WTC11 (cell line): ENCODE data around the gene TGDS. TPM values are rescaled to one million over a fixed set of nuclear protein-coding genes. Genes with fewer than 3 reads are reported as not detected.

Source experiments
- ATAC-seq: fragments of 200-7000 bp; cut with Tn5 transposase; 2 replicates; pipeline ENCODE4 v1.10.0; 2021; ENCODE audit warnings: mild to moderate bottlenecking, moderate library complexity
- CTCF ChIA-PET: fragments of 300-600 bp; sonication (Branson Sonifier 250); formaldehyde crosslinking; loops from one replicate; lab custom pipeline; 2021; ENCODE audit warnings: antibody characterized with exemption; lab: Charles Lee
- POLR2A ChIA-PET: fragments of 350-600 bp; sonication (Branson Sonifier 250); formaldehyde crosslinking; loops from one replicate; lab custom pipeline; 2021; ENCODE audit warnings: antibody characterized with exemption; lab: Charles Lee
- DNase-seq: peaks from one replicate; pipeline ENCODE4 v3.0.0; 2021; ENCODE audit warnings: low spot score
- H3K27ac Mint-ChIP-seq: 2 replicates; pipeline ENCODE4 v1.8.0; 2021; ENCODE audit warnings: mixed read lengths
- H3K27me3 Mint-ChIP-seq: 2 replicates; pipeline ENCODE4 v1.8.0; 2021; ENCODE audit warnings: low read depth, mild to moderate bottlenecking, moderate library complexity, mixed read lengths
- H3K36me3 Mint-ChIP-seq: 2 replicates; pipeline ENCODE4 v1.8.0; 2021; ENCODE audit warnings: mixed read lengths
- H3K4me1 Mint-ChIP-seq: 2 replicates; pipeline ENCODE4 v1.8.0; 2022; ENCODE audit warnings: mixed read lengths
- H3K4me3 Mint-ChIP-seq: 2 replicates; pipeline ENCODE4 v1.8.0; 2021; ENCODE audit warnings: mild to moderate bottlenecking, moderate library complexity, mixed read lengths
- H3K9me3 Mint-ChIP-seq: 2 replicates; pipeline ENCODE4 v1.8.0; 2021; ENCODE audit warnings: mixed read lengths
- ESRRA ChIP-seq: sonication (generic); formaldehyde crosslinking; IDR thresholded peaks from 2 replicates; pipeline ENCODE4 v1.8.1; 2022; ENCODE audit warnings: mild to moderate bottlenecking, missing genetic modification reagents, borderline replicate concordance
- FOXP1 ChIP-seq: sonication (generic); formaldehyde crosslinking; IDR thresholded peaks from 2 replicates; pipeline ENCODE4 v1.8.0; 2022; ENCODE audit warnings: missing genetic modification reagents, mild to moderate bottlenecking, moderate library complexity, borderline replicate concordance
- KAT7 ChIP-seq: sonication (generic); formaldehyde crosslinking; IDR thresholded peaks from 2 replicates; pipeline ENCODE4 v1.8.1; 2023; ENCODE audit warnings: missing genetic modification reagents, mild to moderate bottlenecking, borderline replicate concordance
- MXD4 ChIP-seq: fragments of 250-450 bp; sonication (Bioruptor Pico); IDR thresholded peaks from 2 replicates; pipeline ENCODE4 v1.8.0; 2021; ENCODE audit warnings: mild to moderate bottlenecking, moderate library complexity, borderline replicate concordance
- NFE2L1 ChIP-seq: sonication (generic); formaldehyde crosslinking; IDR thresholded peaks from 2 replicates; pipeline ENCODE4 v1.8.1; 2023; ENCODE audit warnings: missing genetic modification reagents
- NR1H2 ChIP-seq: sonication (generic); formaldehyde crosslinking; IDR thresholded peaks from 2 replicates; pipeline ENCODE4 v1.9.0; 2021; ENCODE audit warnings: mild to moderate bottlenecking, moderate library complexity, missing genetic modification reagents
- SMAD3 ChIP-seq: sonication (generic); formaldehyde crosslinking; IDR thresholded peaks from 2 replicates; pipeline ENCODE4 v1.8.0; 2022; ENCODE audit warnings: missing genetic modification reagents, mild to moderate bottlenecking, borderline replicate concordance
- SOX15 ChIP-seq: fragments of 250-450 bp; sonication (Bioruptor Pico); IDR thresholded peaks from 2 replicates; pipeline ENCODE4 v1.9.0; 2021; ENCODE audit warnings: mild to moderate bottlenecking
- SP1 ChIP-seq: sonication (generic); formaldehyde crosslinking; conservative IDR thresholded peaks from 2 replicates; pipeline ENCODE4 v1.8.1; 2022; ENCODE audit warnings: missing genetic modification reagents
- TEAD1 ChIP-seq: sonication (generic); formaldehyde crosslinking; IDR thresholded peaks from 2 replicates; pipeline ENCODE4 v1.8.0; 2022; ENCODE audit warnings: mild to moderate bottlenecking, missing genetic modification reagents
- ZNF138 ChIP-seq: sonication (generic); formaldehyde crosslinking; conservative IDR thresholded peaks from 2 replicates; pipeline ENCODE4 v1.8.1; 2022; ENCODE audit warnings: mild to moderate bottlenecking, moderate library complexity, missing genetic modification reagents
- ZNF396 ChIP-seq: fragments of 250-450 bp; sonication (Bioruptor Pico); IDR thresholded peaks from 2 replicates; pipeline ENCODE4 v1.8.0; 2021; ENCODE audit warnings: mild to moderate bottlenecking, moderate library complexity, borderline replicate concordance
- ZNF423 ChIP-seq: fragments of 250-450 bp; sonication (Bioruptor Pico); IDR thresholded peaks from 2 replicates; pipeline ENCODE4 v2.1.2; 2022; ENCODE audit warnings: mild to moderate bottlenecking, moderate library complexity
- total RNA-seq: library from RNA; stranded (reverse); gene quantifications from 3 replicates; pipeline ENCODE4 v1.2.3, GENCODE V29; 2021
- TF ChIP-seq, protein P1 (sequence below): sonication (generic); formaldehyde crosslinking; IDR thresholded peaks from 2 replicates; pipeline ENCODE4 v1.8.1; 2022; ENCODE audit warnings: low read depth, mild to moderate bottlenecking, moderate library complexity, missing genetic modification reagents, borderline replicate concordance
- TF ChIP-seq, protein P2 (sequence below): sonication (generic); formaldehyde crosslinking; IDR thresholded peaks from 2 replicates; pipeline ENCODE4 v1.8.1; 2023; ENCODE audit warnings: mild to moderate bottlenecking, moderate library complexity, missing genetic modification reagents
- TF ChIP-seq, protein P3 (sequence below): fragments of 200-600 bp; IDR thresholded peaks from 2 replicates; pipeline ENCODE4 v1.8.0; 2022; ENCODE audit warnings: antibody characterized with exemption
- TF ChIP-seq, protein P4 (sequence below): sonication (generic); formaldehyde crosslinking; conservative IDR thresholded peaks from 2 replicates; pipeline ENCODE4 v1.8.1; 2023; ENCODE audit warnings: mild to moderate bottlenecking, low read depth, missing genetic modification reagents, moderate library complexity
- TF ChIP-seq, protein P5 (sequence below): sonication (generic); formaldehyde crosslinking; IDR thresholded peaks from 2 replicates; pipeline ENCODE4 v1.8.0; 2023; ENCODE audit warnings: mild to moderate bottlenecking, missing genetic modification reagents
- TF ChIP-seq, protein P6 (sequence below): sonication (generic); formaldehyde crosslinking; IDR thresholded peaks from 2 replicates; pipeline ENCODE4 v1.8.0; 2023; ENCODE audit warnings: missing genetic modification reagents, mild to moderate bottlenecking, borderline replicate concordance

The TGDS gene
- total RNA-seq, 1 experiment from 2014 or later: 12.5 TPM

DNA sequence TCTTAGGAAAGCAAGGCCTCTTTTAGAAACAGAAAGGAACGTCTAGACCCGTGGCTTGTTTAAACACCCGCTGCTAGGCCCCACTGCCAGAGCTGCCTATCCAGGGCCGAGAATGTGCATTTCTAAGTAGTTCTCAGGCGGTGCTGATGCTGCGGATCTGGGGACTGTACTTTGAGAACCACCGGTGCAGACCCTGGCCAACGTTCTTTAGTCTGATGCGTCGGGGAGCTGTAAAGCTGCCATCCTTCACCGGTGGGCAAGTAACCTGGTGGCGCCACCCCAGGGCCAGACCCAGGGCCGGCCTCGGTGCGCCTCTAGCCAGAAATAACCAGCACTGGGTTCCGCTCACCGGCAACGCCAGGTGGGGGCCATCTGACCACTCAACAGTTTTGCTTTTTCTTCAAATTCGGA, 47.1 kb downstream of the TGDS start (continued):
- TF ChIP-seq, protein P1, sequence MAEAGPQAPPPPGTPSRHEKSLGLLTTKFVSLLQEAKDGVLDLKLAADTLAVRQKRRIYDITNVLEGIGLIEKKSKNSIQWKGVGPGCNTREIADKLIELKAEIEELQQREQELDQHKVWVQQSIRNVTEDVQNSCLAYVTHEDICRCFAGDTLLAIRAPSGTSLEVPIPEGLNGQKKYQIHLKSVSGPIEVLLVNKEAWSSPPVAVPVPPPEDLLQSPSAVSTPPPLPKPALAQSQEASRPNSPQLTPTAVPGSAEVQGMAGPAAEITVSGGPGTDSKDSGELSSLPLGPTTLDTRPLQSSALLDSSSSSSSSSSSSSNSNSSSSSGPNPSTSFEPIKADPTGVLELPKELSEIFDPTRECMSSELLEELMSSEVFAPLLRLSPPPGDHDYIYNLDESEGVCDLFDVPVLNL (CRISPR knock-in tag): no peak
- TF ChIP-seq NFE2L1: no peak
- TF ChIP-seq ZNF138 (CRISPR knock-in tag): no peak
- TF ChIP-seq, protein P2, sequence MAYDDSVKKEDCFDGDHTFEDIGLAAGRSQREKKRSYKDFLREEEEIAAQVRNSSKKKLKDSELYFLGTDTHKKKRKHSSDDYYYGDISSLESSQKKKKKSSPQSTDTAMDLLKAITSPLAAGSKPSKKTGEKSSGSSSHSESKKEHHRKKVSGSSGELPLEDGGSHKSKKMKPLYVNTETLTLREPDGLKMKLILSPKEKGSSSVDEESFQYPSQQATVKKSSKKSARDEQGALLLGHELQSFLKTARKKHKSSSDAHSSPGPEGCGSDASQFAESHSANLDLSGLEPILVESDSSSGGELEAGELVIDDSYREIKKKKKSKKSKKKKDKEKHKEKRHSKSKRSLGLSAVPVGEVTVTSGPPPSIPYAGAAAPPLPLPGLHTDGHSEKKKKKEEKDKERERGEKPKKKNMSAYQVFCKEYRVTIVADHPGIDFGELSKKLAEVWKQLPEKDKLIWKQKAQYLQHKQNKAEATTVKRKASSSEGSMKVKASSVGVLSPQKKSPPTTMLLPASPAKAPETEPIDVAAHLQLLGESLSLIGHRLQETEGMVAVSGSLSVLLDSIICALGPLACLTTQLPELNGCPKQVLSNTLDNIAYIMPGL (CRISPR knock-in tag): peak; percentile 88; the same call in 1 of the 2 replicates
- TF ChIP-seq NR1H2 (CRISPR knock-in tag): no peak
- TF ChIP-seq, protein P3, sequence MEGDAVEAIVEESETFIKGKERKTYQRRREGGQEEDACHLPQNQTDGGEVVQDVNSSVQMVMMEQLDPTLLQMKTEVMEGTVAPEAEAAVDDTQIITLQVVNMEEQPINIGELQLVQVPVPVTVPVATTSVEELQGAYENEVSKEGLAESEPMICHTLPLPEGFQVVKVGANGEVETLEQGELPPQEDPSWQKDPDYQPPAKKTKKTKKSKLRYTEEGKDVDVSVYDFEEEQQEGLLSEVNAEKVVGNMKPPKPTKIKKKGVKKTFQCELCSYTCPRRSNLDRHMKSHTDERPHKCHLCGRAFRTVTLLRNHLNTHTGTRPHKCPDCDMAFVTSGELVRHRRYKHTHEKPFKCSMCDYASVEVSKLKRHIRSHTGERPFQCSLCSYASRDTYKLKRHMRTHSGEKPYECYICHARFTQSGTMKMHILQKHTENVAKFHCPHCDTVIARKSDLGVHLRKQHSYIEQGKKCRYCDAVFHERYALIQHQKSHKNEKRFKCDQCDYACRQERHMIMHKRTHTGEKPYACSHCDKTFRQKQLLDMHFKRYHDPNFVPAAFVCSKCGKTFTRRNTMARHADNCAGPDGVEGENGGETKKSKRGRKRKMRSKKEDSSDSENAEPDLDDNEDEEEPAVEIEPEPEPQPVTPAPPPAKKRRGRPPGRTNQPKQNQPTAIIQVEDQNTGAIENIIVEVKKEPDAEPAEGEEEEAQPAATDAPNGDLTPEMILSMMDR: no peak
- no peak for TF ChIP-seq KAT7 (CRISPR knock-in tag)
- TF ChIP-seq, protein P4, sequence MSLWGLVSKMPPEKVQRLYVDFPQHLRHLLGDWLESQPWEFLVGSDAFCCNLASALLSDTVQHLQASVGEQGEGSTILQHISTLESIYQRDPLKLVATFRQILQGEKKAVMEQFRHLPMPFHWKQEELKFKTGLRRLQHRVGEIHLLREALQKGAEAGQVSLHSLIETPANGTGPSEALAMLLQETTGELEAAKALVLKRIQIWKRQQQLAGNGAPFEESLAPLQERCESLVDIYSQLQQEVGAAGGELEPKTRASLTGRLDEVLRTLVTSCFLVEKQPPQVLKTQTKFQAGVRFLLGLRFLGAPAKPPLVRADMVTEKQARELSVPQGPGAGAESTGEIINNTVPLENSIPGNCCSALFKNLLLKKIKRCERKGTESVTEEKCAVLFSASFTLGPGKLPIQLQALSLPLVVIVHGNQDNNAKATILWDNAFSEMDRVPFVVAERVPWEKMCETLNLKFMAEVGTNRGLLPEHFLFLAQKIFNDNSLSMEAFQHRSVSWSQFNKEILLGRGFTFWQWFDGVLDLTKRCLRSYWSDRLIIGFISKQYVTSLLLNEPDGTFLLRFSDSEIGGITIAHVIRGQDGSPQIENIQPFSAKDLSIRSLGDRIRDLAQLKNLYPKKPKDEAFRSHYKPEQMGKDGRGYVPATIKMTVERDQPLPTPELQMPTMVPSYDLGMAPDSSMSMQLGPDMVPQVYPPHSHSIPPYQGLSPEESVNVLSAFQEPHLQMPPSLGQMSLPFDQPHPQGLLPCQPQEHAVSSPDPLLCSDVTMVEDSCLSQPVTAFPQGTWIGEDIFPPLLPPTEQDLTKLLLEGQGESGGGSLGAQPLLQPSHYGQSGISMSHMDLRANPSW (CRISPR knock-in tag): no peak
- no peak for TF ChIP-seq SOX15
- TF ChIP-seq ZNF396 (CRISPR knock-in tag): no peak
- TF ChIP-seq, protein P5, sequence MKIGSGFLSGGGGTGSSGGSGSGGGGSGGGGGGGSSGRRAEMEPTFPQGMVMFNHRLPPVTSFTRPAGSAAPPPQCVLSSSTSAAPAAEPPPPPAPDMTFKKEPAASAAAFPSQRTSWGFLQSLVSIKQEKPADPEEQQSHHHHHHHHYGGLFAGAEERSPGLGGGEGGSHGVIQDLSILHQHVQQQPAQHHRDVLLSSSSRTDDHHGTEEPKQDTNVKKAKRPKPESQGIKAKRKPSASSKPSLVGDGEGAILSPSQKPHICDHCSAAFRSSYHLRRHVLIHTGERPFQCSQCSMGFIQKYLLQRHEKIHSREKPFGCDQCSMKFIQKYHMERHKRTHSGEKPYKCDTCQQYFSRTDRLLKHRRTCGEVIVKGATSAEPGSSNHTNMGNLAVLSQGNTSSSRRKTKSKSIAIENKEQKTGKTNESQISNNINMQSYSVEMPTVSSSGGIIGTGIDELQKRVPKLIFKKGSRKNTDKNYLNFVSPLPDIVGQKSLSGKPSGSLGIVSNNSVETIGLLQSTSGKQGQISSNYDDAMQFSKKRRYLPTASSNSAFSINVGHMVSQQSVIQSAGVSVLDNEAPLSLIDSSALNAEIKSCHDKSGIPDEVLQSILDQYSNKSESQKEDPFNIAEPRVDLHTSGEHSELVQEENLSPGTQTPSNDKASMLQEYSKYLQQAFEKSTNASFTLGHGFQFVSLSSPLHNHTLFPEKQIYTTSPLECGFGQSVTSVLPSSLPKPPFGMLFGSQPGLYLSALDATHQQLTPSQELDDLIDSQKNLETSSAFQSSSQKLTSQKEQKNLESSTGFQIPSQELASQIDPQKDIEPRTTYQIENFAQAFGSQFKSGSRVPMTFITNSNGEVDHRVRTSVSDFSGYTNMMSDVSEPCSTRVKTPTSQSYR (CRISPR knock-in tag): no peak
- peak; percentile 20; the same call in 1 of the 2 replicates for TF ChIP-seq FOXP1
- 0 out of 2 replicates have a peak, but pooled peaks have one; percentile 25 for TF ChIP-seq TEAD1

DNA sequence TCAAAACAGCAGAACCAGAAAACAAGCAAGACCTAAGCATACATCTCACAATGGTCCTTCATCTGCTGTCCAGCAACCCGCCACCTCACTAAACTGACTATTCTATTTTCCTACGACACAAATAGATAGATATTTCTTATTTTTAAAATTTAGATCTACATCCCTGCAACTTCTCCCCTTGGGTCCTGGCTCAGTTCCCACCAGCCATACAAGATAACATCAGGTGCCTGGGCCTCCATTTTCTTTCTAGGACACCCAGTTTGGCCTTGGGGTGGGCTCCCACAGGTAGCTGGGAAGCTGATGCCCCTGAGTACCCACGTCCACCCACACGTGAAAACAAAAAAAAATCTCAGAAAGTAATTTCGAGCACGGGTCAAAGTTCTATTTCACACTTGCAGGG, 47.6 kb downstream of the TGDS start:
- Mint-ChIP-seq H3K27me3 (peaks cover 17% of the 10 kb centered on the region), H3K9me3 (peaks cover 16% of the 10 kb centered on the region), H3K4me3 (peak overlapping the region; percentile 83), H3K27ac (peak overlapping the region; percentile 91), H3K36me3 (peaks cover 14% of the 10 kb centered on the region), H3K4me1 (peaks cover 36% of the 10 kb centered on the region)
- no peak for ATAC-seq
- DNase-seq: no peak
- ChIA-PET POLR2A (interaction anchor here (2.2 to 2.3 kb wide), 2 partner anchors 48 to 54 kb away, joined by 11 read pairs; partner anchors contain the start of genes GPR180 and TGDS), CTCF (interaction anchor here (0.9 to 2.3 kb wide), 5 partner anchors 47 to 132 kb away, joined by 3 to 16 read pairs (median 5); partner anchors contain the start of gene TGDS)
- TF ChIP-seq SP1 (CRISPR knock-in tag) (no peak), SMAD3 (CRISPR knock-in tag) (no peak), ZNF423 (no peak), MXD4 (CRISPR knock-in tag) (no peak), ESRRA (CRISPR knock-in tag) (no peak)
- TF ChIP-seq, protein P3: no peak
- TF ChIP-seq, protein P6, sequence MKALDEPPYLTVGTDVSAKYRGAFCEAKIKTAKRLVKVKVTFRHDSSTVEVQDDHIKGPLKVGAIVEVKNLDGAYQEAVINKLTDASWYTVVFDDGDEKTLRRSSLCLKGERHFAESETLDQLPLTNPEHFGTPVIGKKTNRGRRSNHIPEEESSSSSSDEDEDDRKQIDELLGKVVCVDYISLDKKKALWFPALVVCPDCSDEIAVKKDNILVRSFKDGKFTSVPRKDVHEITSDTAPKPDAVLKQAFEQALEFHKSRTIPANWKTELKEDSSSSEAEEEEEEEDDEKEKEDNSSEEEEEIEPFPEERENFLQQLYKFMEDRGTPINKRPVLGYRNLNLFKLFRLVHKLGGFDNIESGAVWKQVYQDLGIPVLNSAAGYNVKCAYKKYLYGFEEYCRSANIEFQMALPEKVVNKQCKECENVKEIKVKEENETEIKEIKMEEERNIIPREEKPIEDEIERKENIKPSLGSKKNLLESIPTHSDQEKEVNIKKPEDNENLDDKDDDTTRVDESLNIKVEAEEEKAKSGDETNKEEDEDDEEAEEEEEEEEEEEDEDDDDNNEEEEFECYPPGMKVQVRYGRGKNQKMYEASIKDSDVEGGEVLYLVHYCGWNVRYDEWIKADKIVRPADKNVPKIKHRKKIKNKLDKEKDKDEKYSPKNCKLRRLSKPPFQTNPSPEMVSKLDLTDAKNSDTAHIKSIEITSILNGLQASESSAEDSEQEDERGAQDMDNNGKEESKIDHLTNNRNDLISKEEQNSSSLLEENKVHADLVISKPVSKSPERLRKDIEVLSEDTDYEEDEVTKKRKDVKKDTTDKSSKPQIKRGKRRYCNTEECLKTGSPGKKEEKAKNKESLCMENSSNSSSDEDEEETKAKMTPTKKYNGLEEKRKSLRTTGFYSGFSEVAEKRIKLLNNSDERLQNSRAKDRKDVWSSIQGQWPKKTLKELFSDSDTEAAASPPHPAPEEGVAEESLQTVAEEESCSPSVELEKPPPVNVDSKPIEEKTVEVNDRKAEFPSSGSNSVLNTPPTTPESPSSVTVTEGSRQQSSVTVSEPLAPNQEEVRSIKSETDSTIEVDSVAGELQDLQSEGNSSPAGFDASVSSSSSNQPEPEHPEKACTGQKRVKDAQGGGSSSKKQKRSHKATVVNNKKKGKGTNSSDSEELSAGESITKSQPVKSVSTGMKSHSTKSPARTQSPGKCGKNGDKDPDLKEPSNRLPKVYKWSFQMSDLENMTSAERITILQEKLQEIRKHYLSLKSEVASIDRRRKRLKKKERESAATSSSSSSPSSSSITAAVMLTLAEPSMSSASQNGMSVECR (CRISPR knock-in tag): no peak
